AG20443 (cell line): ENCODE results near the gene FHIT.
A peak's percentile ranks its signal among the peaks of the same experiment; 100 is the strongest.

Experiments used
- DNase-seq: peaks from one replicate; pipeline ENCODE4 v3.0.0; 2012; ENCODE audit warnings: low spot score, mixed read lengths

FHIT gene

DNA sequence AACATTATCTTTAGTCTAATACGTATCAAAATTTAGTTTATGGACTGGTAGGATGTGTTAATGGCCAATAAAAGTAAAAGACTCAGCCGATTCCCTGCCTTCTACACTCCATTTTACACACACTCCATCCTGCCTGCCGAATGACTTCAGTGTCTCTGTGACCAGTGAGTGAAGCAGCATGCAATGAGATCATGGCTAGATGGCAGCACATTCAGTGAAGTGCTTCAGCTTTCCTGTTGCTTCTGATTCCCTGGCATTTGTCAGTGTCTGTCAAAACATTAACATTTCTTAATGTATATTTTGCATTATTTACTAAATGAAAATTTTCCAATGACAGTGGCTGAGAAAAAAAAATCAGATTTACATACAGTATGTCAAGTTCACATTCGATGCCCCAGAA, 412.0 kb downstream of the FHIT start:
- peak; percentile 21 for DNase-seq

- no peak for DNase-seq
These were observed 415.5 kb downstream of the FHIT start for GRCh38 chr3:60835796-60836195.

GRCh38 chr3:60829058-60829457, 422.2 kb downstream of the FHIT start:
- no peak for DNase-seq

DNA sequence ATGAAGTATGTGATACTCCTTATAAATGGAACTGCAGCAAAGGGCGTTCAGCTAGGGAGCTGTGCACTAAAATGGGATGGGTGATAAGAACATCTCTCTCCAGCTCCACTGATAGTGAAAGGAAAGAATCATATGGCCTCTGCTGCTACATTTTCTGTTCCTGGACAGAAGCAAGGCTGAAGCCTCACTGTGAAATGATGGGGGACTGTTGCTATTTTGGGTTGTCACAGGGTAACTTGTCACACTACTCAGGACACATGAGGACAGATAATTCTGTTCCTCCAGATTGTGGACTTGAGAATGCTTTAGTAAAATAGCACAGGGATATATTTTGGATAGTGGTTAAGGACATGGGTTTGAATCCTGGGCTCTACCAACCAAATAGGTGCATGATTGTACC, 423.6 kb downstream of the FHIT start:
- no peak for DNase-seq

- no peak for DNase-seq
These were observed 424.7 kb downstream of the FHIT start for GRCh38 chr3:60826511-60826910.

- no peak for DNase-seq
These were observed 438.8 kb downstream of the FHIT start for GRCh38 chr3:60812502-60812901.

GRCh38 chr3:60810881-60811280, 440.4 kb downstream of the FHIT start:
- no peak for DNase-seq

- DNase-seq: peak; percentile 18
These were observed 441.2 kb downstream of the FHIT start for GRCh38 chr3:60809857-60810610.

DNA sequence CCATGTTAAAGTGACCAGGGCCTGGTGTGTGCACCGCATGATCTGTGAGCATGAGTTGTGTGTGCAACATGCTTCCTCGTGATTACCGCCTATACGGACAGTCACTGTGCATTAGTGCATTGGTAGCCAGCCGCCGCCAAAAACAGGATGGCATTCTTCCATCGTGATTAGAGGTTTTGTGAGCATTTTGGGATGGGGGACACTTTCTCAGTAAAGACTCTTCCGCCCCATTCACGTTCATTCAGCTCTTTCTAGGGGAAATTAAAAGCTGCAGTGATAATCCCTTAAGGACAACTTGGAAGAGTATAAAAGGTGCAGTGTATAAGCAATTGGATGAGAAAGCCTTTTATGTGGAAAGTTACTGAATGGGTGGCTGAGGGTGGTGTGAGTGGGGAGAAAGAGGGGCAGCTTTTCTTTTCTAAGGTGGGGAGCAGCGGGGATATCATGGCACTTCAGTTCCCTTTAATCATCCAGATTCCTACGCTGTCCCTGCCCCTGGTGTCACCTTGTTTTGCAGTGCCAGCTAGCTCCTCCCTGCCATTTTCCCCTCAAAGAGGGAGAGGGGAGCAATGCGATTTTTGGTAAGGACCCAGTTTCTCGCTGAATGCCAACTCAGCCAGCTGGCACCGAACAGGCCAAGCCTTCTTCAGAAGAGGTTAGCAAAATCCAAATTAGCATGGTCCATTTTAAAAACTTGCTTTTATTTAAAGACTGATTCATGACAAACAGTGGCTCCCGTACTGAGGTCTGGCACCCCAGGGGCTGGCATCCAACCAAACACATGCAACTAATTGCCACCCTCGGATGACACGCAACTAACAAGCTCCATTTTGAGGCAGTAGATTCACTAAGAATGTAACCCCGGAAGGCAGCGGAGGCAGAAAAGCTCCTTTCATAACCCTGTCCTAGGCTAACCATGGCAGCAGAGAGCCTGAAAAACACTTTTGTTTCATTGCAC, 447.8 kb downstream of the FHIT start:
- DNase-seq: no peak

- no peak for DNase-seq
These were observed 449.9 kb downstream of the FHIT start for GRCh38 chr3:60801307-60801706.

DNA sequence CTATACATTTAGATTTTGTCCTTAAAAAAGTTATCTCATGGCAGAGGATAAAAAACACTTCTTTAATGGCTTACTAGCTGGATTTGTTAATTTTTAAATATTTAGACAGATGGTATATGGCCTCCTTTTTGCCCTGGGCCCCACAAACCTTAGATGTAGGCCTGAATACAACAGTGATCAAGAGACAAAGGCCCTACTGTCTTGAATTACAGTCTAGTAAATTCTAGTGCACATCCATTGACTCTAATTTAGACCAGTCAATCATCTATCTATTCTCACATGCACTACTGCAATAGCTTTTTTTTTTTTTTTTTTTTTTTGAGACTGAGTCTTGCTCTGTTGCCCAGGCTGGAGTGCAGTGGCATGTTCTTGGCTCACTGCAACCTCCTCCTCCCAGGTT, 452.8 kb downstream of the FHIT start:
- no peak for DNase-seq

GRCh38 chr3:60792249-60792852, 458.9 kb downstream of the FHIT start:
- DNase-seq: no peak

DNA sequence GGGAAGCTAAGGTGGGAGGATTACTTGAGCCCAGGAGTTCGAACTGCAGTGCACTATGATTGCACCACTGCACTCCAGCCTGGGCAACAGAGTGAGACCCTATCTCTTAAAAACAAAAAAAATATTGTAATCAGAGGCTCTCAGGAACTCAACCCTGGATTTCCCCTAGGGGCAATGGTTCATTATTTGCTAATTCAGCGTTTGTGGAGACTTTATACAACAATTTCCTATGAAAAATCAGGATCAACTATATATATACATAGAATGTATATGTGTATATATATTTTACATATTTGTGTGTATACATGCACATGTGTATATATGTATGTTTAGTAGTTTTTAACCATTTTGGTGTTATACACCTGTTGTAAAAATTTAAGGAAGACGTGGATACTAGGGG, 463.1 kb downstream of the FHIT start:
- DNase-seq: no peak

- no peak for DNase-seq
These were observed 469.3 kb downstream of the FHIT start for GRCh38 chr3:60781935-60782334.

GRCh38 chr3:60779637-60780036, 471.6 kb downstream of the FHIT start:
- no peak for DNase-seq

DNA sequence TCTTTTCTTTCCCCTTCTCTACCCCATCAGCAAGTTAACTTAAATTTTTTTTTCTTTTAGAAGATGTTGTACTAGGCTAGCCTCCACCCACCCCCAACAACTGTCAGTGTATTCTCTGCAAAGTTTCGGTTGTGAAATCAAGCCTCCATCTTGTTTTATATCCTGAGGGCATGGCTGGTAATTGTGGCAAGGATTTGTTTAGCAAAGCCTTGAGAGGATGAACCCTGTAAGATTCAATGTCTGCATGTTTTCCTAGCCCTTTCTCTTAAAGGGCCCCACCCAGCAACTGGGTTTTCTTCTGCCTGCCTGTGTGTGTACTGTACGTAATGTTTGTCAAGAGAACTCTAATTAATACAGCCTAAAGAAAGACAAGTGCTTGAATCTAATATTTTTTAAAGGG, 475.3 kb downstream of the FHIT start:
- DNase-seq: no peak

DNA sequence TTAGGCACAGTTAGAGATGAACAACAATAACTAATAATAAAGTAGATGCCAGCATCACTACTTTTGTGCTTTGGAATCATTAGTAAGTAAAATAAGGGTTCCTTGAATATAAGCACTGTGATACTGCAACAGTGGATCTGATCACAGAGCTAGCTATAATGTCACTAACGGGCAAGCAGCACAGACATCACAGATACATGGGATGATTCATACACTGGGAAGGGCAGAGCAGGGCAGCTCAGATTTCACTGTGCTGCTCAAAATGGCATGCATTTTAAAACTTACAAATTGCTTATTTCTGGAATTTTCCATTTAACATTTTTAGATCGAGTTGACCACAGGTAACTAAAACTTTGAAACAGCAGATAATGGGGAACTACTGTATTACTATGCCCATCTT, 476.6 kb downstream of the FHIT start:
- no peak for DNase-seq

- no peak for DNase-seq
These were observed 478.7 kb downstream of the FHIT start for GRCh38 chr3:60772584-60772983.

GRCh38 chr3:60771766-60772165, 479.5 kb downstream of the FHIT start:
- DNase-seq: no peak

DNA sequence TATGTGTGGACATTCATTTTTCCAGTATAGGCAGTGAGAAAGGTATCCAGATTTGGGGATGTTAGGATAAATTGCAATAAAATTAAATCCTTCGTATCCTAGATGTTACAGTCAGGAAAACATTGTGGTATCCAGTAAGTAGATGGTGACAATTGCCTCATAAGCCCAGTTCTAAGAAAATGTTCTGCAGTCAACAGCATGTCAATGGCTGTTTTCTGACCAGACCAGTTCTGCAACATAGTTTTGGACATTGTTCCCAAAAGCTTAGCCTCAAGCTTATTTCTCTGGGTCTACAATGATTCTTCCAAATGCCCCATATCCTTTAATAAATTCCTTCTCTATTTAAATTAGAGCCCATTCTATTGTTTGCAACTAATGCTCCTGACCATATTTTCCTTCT, 480.7 kb downstream of the FHIT start:
- DNase-seq: no peak

DNA sequence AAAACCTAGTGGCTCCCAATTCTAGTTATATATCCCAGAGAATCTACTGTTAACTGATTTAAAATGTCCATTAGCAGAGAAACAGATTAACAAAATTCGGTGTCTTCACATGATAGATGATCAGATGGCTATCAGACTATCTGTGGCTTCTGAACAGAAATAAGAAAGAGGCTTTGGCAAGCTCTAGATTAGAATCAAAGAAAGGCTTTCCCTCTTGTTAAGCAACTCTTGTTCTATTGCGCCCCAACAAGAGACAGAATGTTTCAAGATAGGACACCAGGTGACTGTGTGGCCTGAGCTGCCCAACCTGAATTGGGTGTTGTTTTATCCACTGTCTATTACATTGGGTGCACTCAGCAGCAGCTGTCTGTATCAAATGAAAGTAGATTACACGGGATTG, 483.7 kb downstream of the FHIT start:
- DNase-seq: no peak

DNA sequence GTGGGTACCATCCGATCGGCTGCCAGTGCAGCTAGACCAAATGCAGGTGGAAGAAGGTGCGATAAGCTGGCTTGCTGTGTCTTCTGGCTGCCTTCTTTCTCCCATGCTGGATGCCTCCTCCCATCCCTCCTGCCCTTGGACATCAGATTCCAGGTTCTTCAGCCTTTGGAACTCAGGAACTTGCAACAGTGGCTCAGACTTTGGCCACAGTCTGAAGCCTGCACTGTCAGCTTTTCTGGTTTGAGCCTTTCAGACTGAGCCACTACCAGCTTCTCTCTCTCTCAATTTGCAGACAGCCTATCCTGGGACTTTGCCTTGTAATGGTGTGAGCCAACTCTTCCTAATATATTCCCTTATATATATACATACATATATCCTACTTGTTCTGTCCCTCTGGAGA, 485.5 kb downstream of the FHIT start:
- DNase-seq: no peak

DNA sequence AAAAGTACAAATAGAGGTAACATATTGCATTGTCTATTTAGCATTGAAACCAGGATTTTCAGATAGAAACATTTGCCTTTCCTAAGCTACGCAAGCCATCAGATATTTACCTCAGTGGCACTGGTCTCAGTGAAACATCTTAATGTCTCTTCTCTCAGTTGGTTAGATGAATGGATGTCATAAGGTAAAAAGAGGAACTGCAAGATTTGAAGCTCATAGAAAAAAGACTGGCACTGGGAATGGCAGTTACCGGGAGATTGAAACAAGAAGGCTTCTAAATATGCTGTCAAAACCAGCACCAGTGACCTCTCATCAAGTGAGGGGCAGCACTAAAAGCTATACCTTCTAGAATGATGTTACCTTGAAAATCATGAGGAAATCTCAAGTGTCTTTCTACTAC, 486.4 kb downstream of the FHIT start:
- DNase-seq: no peak
